Measurements from ENCODE around the gene NF1.

- no peak for TF ChIP-seq CTCF (IDR thresholded peaks at IDR 0.05 in 8 of 11, conservative IDR thresholded peaks at IDR 0.05 in 3 of 11)
- no peak for TF ChIP-seq POLR2A (IDR thresholded peaks at IDR 0.05)
Measured at GRCh38 chr17:31236137-31236536, 141.4 kb downstream of the NF1 start.
